HG02571 (cell line): Measurements from ENCODE around the gene HSPH1.
"Not testable (repeated sequence)": the region's sequence is repeated elsewhere in the genome, so short reads cannot be mapped to it uniquely, and the experiment has no call there.

ENCODE experiments used
- ATAC-seq: cut with Tn5 transposase; IDR thresholded peaks from one replicate; pipeline ENCODE4 v1.9.1; 2021; ENCODE audit warnings: mild to moderate bottlenecking, moderate library complexity; ENCODE audit not compliant: unreplicated experiment

Gene HSPH1

GRCh38 chr13:31177813-31178495 is 16.2 kb upstream of the HSPH1 start:
- not testable (repeated sequence) for ATAC-seq

DNA sequence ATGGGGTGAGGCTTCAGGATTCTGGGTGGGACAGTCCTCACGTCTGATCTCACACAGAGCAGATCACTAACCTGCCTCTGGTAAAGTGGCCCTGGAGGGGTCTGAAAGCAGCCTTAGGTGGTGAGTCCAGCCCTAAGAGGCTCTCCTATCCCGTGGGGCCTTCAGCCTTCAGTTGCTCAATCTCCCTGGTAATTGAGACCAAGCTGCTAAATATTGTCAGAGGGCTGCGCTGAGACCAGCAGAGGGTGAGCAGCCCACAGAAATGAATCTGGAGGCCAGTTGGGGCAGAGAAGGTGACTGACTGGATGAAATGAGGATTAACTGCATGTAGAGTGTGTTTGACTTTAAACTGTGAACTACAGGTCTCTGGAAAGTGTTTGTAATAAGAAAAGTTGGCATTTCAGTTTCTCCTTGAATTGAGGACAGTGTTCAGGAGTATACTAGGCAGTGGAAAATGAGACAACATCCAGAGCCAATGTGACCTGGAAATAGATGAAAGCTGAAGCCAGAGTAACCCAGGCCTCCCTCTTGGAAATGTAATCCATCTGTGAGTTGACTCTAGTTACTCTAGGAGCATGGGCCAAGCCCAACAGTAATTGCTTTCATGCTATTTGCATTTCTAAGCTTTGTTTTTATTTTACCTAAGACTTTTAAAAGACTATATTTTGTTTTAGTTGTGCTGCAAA is 14.3 kb upstream of the HSPH1 start:
- ATAC-seq = no peak

- no peak for ATAC-seq
Measured at GRCh38 chr13:31174018-31174417, 12.3 kb upstream of the HSPH1 start.

DNA sequence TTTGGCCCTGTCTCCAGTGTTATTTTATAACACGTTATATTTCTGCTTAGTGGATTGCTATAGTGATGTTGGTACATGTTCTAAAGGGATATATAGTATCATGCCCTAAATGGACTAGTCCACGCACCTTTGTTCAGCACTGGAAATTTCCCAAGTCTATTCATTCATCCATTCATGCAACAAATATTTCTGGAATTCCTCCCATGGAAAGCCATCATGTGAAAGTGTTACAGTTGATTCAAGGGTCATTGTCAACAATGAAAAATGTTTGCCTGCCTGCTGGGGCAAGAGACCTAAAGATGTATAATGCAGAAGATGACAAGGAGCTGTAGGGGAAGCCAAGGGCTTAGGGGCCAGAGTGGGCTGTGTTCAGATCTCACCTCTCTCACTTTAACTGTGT is 10.8 kb upstream of the HSPH1 start:
- no peak for ATAC-seq

DNA sequence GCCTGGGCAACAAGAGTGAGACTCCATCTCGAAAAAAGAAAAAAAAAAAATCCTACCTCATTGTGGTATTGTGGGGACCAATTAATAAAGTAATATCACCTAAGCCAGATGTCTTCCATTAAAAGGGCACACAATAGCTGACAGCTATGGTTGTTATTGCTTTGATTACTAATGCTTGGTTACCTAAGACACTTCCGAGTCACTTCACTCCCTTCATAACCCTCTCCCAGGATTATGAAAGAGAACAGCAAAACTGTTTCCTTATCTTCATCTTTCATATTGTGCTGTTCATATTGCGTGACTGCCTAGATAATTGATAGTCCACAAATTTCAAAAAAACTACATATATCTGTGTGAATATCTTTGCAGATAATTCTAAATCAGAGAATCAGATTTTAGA is 10.3 kb upstream of the HSPH1 start:
- no peak for ATAC-seq

DNA sequence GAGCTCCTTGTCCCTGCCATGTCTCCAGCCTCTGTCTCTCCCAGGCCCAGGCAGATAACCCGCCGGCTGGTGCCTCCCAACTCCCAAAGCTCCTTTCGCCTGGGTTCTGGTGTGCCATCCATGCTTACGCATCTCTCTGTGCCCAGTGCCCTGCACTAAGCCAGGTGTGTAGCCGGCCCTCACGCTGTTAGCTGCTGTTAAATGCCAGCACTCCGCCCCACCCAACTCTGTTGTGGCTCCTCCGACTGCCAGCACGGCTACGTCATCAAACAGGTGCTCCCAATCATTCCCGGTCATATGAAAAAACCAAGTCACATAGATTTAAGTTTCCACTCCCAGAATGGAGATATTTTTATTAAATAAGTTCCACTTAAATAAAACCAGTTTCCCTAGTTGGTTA is 7.0 kb upstream of the HSPH1 start:
- no peak for ATAC-seq

DNA sequence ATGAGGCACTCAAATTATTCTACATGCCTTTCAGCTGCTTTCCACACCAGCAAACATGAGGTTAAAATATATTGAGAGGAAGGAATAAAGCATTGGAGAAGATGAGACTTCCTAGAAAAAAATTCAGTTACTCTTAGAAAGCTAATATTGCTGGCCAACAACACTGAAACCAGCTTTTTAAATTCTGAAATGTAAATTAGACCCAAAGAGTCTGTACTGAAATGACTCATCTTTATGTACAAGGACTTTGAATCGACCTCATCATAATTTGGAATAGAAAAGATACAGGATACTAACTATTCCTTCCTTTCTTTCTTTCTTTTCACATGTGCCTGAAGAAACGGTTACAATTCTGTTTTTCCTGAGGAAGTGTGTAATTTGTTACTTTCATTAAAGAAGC is 6.5 kb upstream of the HSPH1 start:
- ATAC-seq = no peak

- no peak for ATAC-seq
Measured at GRCh38 chr13:31167490-31167889, 5.8 kb upstream of the HSPH1 start.

- no peak for ATAC-seq
Measured at GRCh38 chr13:31166591-31166990, 4.9 kb upstream of the HSPH1 start.

DNA sequence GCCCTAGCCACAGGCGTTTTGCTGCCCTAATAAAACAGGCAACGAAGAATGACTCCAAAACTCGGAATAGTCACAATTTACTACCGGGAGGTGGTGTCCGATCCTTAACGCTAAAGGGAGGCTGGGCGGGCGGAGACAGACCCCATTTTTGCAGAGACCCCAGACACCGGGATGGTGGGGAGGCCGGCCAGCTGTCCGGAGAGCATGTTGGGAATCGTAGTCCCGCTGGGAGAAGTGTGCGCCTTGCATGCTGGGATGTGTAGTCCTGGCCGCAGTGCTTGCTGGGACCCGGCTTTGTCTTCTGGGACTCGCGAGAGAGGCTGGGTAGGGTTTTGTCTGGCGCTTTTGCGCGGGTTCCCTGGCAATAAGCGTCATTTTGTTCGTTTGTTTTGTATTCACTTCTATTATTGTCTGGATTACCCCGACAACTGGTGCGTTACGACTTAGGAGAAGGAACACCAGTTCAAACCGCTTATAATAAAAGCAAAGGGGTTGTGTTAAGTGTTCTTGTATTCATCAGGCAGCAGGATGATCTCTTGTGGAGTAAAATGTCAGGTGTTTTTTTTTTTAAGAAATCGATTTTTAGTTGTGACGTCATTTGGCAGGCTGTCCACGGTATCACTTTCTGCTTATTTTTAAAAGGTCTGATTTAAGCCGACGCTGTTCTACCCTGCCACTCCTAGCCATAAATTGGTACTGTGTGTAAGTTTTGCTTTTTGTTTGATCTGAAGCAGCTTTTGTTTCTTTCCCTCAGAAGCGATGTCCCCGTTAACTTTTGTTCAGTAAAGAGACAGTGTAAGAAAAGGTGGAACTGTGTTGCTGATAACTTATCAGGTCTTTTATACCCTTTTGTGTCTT is 676 bp upstream of the HSPH1 start:
- peak; percentile 84 for ATAC-seq

DNA sequence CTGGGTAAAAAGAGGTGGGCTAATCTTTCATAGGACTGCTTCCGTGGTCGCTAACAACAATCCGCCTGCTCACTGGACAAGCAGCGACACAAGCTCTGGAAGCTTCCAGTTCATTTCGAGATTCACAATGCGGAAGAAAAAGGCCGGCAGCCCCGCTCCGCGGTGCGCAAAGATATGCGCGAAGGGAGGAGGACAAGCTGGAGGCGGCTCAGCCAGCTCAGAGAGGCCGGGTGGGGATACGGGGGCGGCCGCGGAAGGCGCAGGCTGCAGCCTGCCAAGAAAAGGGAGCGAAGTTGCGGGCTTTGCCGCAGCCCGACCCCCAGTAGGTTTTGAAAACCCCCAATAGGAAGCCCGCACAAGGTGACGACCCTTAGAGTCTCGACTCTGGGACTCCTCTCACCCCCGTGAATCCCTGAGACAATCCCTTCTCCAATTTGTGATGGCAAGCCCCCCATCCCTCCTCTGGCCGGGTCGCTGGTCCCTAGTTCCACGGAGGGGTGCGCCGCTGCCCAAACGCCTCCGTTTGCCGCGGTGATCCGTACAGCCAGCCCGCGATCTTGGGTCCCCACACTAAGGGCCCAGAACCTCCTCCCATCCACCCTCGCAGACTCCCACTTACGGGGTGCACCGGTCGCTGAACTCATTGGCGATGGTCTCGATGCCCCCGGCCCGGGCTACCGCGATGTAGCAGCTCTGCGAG is 697 bp downstream of the HSPH1 start:
- peak; percentile 26 for ATAC-seq

- ATAC-seq = no peak
Measured at GRCh38 chr13:31159306-31159705, 2.4 kb downstream of the HSPH1 start.

DNA sequence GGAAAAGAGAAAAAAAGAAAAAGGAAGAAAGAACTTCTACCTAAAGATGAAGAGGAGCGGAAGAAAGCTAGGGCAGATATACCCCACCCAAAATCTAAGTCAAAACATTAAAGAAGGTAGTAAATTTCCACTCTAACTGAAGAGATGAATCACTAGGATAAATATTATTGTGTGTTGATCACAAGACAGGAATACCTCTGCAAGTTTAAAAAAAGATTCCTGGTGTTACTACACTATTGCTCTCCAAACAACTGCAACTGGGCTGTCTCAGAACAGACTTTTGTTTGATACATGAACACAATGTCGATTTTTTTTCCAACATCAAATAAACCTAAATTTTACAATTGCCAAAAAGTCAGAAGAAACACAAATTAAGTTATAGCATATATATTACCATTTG is 6.8 kb downstream of the HSPH1 start:
- no peak for ATAC-seq

DNA sequence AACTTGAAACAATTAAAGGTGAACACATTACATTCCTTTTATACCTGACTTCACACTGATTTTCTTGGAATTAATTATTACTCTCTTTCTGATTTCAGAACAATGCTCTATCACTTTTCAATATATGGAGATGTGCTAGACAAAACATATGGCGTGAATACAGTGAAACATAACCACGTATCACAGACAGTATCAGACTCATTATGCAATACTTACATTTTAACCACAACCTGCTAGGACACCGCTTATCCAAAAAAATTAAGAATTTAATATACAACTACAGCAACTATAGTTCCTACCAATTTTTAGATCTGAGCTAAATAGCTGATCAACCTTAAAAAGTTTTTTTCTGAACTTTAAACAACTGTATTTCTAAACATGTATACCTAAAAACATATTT is 9.9 kb downstream of the HSPH1 start:
- no peak for ATAC-seq

DNA sequence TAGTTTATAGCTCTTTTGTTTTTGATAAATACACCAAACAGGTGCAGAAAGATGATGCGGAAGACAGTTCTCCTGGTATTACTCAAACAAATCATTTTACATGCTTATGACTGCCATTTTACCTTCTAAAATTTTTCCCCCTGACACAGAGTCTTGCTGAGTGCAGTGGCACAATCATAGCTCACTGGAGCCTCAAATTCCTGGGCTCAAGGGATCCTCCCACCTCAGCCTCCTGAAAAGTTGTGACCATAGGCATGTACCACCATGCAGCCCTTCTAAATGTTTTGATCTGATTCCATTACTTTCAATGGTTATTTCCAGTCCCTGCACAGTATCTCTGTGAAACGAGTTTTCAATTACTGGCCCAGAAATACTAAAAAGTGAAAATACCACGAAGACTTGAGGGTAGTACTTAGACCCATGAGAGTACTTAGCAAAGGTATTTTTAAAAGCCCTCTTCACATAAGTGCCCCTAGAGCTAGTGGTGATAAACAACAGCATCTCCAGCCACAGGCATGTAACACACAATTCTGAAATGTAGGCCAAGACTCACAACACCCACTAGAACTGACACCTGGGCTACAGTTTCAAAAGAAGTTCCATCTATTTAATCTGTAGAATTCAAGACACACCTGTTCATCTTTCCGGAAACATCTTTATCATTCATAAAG is 11.3 kb downstream of the HSPH1 start:
- no peak for ATAC-seq

DNA sequence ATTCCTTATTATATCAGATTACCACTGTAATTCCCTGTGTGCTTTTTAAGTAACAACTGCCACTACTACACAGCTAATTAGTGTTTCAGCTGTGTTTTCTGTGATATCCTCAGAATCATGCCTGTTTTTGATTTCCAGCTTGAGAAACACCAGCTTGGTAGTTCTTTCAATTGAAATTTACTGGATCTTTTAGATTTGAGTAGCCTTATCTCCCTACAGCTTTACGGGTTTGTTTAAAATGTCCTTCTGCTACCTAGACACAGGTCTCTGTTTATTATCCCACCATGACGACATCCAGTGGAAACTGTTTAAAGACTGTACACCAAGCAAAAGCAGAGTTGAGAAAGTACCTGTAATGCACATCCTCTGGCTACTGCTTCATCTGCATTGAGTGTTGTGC is 12.1 kb downstream of the HSPH1 start:
- ATAC-seq = no peak

- no peak for ATAC-seq
Measured at GRCh38 chr13:31145417-31145816, 16.3 kb downstream of the HSPH1 start.

- ATAC-seq = no peak
Measured at GRCh38 chr13:31138515-31138914, 23.2 kb downstream of the HSPH1 start.

DNA sequence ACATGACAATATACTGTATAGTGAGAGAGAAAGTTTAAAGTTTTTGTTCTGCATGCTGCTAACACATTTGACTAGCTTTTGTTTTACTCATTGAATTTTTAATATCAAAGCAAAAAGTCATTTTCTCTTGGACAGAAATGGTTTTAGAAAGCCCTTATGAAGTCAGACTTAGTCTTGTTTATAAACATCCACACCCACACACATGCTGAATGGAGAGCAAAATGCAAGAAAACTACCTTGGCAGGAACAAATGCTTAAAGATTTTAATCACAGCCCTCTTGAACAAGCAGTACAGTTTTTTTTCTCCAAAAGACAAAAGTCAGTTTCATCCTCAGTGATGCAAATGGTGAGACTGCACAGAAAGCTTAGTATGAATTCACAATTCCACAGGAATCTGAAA is 25.0 kb downstream of the HSPH1 start:
- ATAC-seq = no peak

- no peak for ATAC-seq
Measured at GRCh38 chr13:31134039-31134711, 27.5 kb downstream of the HSPH1 start.
